Measurements from ENCODE around the gene CPNE9. TPM values are rescaled to one million over a fixed set of nuclear protein-coding genes. Genes with fewer than 3 reads are reported as not detected.

CPNE9 gene
- total RNA-seq, 1 donor from 2014 or later = 0.20 TPM

- Histone ChIP-seq H3K4me3 (ENCODE audit: insufficient read depth, low read depth, low read length) (no peak overlapping the region), H3K4me2 (ENCODE audit: low read length) (no peak overlapping the region), H4K20me1 (ENCODE audit: insufficient read depth, low read length) (no peaks in the 10 kb centered on the region), H3K4me1 (ENCODE audit: insufficient read depth, low read length) (peaks cover 13% of the 10 kb centered on the region), H3K27me3 (ENCODE audit: insufficient read depth, low read length) (no peaks in the 10 kb centered on the region), H2AFZ (ENCODE audit: low read depth, low read length) (no peak overlapping the region), H3K9ac (ENCODE audit: low read length) (no peak overlapping the region), H3K79me2 (ENCODE audit: insufficient read depth, low read length) (no peaks in the 10 kb centered on the region), H3K27ac (ENCODE audit: low read depth, low read length) (no peak overlapping the region), H3K9me3 (ENCODE audit: insufficient read depth, low read depth, low read length) (no peaks in the 10 kb centered on the region), H3K36me3 (ENCODE audit: insufficient read depth, low read length) (peaks cover 10% of the 10 kb centered on the region)
- H3K36me3 Mint-ChIP-seq (ENCODE audit: low read depth, unreplicated experiment) = peaks cover 7% of the 10 kb centered on the region
- FAIRE-seq (no peak), DNase-seq (ENCODE audit: low read depth) (no peak)
- TF ChIP-seq, protein P1, sequence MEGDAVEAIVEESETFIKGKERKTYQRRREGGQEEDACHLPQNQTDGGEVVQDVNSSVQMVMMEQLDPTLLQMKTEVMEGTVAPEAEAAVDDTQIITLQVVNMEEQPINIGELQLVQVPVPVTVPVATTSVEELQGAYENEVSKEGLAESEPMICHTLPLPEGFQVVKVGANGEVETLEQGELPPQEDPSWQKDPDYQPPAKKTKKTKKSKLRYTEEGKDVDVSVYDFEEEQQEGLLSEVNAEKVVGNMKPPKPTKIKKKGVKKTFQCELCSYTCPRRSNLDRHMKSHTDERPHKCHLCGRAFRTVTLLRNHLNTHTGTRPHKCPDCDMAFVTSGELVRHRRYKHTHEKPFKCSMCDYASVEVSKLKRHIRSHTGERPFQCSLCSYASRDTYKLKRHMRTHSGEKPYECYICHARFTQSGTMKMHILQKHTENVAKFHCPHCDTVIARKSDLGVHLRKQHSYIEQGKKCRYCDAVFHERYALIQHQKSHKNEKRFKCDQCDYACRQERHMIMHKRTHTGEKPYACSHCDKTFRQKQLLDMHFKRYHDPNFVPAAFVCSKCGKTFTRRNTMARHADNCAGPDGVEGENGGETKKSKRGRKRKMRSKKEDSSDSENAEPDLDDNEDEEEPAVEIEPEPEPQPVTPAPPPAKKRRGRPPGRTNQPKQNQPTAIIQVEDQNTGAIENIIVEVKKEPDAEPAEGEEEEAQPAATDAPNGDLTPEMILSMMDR (IDR thresholded peaks at IDR 0.05; ENCODE audit: insufficient read depth, low read depth, low read length) = no peak
- TF ChIP-seq EZH2 (IDR thresholded peaks at IDR 0.05; ENCODE audit: insufficient read depth, low read length) = no peak
- peaks cover 6% of the 10 kb centered on the region for H3K27me3 Mint-ChIP-seq (ENCODE audit: low read depth, unreplicated experiment)
- H3K9me3 Mint-ChIP-seq (ENCODE audit: unreplicated experiment) = peaks cover 2% of the 10 kb centered on the region
- no peak overlapping the region for H3K27ac Mint-ChIP-seq (ENCODE audit: unreplicated experiment)
- H3K4me1 Mint-ChIP-seq (ENCODE audit: low read depth, unreplicated experiment) = peaks cover 34% of the 10 kb centered on the region
- H3K4me3 Mint-ChIP-seq (ENCODE audit: unreplicated experiment) = no peak overlapping the region
These were observed 73.5 kb downstream of the CPNE9 start for GRCh38 chr3:9776896-9777693.

DNA sequence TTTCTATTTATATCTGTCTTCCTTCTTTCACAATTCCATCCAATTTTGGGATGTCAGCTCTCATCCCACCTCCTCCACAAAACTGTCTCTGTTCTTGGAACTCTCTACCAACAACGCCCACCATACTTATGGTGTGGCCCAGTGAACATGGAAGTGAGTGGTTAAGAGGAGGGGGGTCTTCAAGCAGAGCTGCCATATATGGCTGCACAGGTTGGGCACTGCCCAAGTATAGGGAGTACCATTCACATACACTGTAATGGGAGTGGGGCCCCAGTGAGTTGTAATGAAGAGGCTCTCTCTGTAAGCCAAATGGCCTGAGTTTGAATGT lies 74.0 kb downstream of the CPNE9 start:
- no peak overlapping the region for H3K9ac ChIP-seq (ENCODE audit: low read length)
- FAIRE-seq (no peak), DNase-seq (ENCODE audit: low read depth) (no peak)
- Mint-ChIP-seq H3K27ac (ENCODE audit: unreplicated experiment) (no peak overlapping the region), H3K36me3 (ENCODE audit: low read depth, unreplicated experiment) (peaks cover 11% of the 10 kb centered on the region), H3K4me1 (ENCODE audit: low read depth, unreplicated experiment) (peaks cover 34% of the 10 kb centered on the region), H3K9me3 (ENCODE audit: unreplicated experiment) (peaks cover 2% of the 10 kb centered on the region), H3K27me3 (ENCODE audit: low read depth, unreplicated experiment) (peaks cover 2% of the 10 kb centered on the region), H3K4me3 (ENCODE audit: unreplicated experiment) (no peak overlapping the region)
- H3K27me3 ChIP-seq (ENCODE audit: insufficient read depth, low read length) = no peaks in the 10 kb centered on the region
- no peaks in the 10 kb centered on the region for H3K9me3 ChIP-seq (ENCODE audit: insufficient read depth, low read depth, low read length)
- no peak overlapping the region for H3K4me3 ChIP-seq (ENCODE audit: insufficient read depth, low read depth, low read length)
- H2AFZ ChIP-seq (ENCODE audit: low read depth, low read length) = no peak overlapping the region
- peak overlapping the region; percentile 26 for H3K4me2 ChIP-seq (ENCODE audit: low read length)
- H3K36me3 ChIP-seq (ENCODE audit: insufficient read depth, low read length) = peaks cover 15% of the 10 kb centered on the region
- H3K27ac ChIP-seq (ENCODE audit: low read depth, low read length) = no peak overlapping the region
- no peak for TF ChIP-seq EZH2 (IDR thresholded peaks at IDR 0.05; ENCODE audit: insufficient read depth, low read length)
- TF ChIP-seq, protein P1 (IDR thresholded peaks at IDR 0.05; ENCODE audit: insufficient read depth, low read depth, low read length) = no peak
- no peaks in the 10 kb centered on the region for H3K79me2 ChIP-seq (ENCODE audit: insufficient read depth, low read length)
- peaks cover 13% of the 10 kb centered on the region for H3K4me1 ChIP-seq (ENCODE audit: insufficient read depth, low read length)
- no peaks in the 10 kb centered on the region for H4K20me1 ChIP-seq (ENCODE audit: insufficient read depth, low read length)
